ENCODE data around the gene SCGB1D1.

Gene SCGB1D1

DNA sequence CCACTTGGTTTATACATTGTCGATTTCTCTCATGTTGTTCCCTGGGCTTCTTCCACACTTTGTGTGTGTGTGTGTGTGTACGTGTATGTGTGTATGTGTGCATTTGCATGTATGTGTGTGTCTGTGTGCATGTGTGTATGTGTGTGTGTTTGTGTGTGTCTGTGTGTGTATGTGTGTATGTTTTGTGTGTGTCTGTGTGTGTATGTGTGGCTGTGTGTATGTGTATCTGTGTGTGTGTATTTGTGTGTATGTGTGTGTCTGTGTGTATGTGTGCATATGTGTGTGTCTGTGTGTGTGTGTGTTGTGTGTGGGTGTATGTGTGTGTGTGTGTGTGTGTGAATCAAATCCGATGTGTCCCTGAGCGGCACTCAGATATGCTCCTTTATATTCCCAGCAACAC is 47.5 kb downstream of the SCGB1D1 start:
- no peak for DNase-seq

DNA sequence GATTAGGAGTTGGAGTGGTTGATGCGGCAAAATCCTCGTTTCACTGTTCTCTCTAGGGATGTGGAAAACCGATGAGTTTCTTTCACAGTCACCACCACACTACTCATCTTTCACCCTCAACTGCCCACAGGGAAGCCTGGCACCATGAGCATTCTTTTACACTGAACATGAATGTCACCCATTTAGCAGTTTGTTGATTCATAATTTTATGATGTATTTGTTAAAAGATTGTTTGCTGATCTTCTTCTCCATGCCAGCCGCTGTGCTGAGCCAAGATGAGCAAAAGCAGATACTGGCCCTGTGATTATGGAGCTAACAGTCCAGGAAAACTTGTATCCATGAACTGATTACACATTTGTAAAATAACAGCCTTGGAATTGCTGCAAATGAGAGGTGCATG is 48.1 kb downstream of the SCGB1D1 start:
- no peak for DNase-seq

DNA sequence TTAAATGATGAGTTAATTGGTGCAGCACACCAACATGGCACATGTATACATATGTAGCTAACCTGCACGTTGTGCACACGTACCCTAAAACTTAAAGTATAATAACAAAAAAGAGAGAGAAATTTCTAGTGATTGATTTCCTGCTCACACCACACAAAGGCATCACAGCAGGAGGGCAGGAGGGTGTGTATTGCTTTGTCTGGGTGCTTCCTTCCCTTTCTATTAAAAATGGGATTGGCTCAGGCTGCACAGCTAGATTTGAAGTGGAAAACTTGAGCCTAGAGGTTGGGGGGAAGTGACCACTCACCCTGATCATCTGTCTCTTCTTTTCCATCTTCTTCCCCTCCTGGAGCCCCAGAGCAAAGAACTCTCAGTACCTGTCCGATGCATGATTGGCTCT is 51.1 kb downstream of the SCGB1D1 start:
- no peak for DNase-seq

DNA sequence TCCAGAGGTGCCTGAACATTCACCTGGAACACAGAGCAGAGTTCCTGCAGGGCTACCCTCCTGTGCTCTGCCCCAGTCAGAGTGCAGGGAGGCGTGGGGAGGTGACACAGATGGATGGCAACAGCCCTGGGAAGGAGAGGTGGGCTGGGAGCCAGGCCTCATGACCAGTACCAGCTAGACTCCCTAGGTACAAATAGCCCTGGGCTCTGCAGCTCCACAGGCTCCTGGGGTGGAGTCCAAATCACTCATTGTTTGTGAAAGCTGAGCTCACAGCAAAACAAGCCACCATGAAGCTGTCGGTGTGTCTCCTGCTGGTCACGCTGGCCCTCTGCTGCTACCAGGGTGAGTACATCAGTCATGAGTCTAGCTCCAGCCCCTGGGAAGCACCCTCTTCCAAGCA is 52.0 kb downstream of the SCGB1D1 start, which contains the start of gene SCGB1D2:
SCGB1D2 (plus strand) TSS at position 219 of the 400 bp plus-strand sequence; CDS start at position 288, 69 bp downstream.
- no peak for DNase-seq
